Upper lobe of left lung (tissue), 4 donors: ENCODE data around the gene TSPOAP1.

Experiments used
- CTCF ChIP-seq, 6 experiments: fragments of 450-650 bp in 4 of 6; fragments of 200-600 bp in 2 of 6; sonication (generic) in 2 of 6; IDR thresholded peaks; one replicate each; pipeline ENCODE4 v1.5.1; 2016 to 2019; ENCODE audit warnings: antibody characterized with exemption in 6 of 6
- EP300 ChIP-seq, 4 donors: sonication (generic); formaldehyde crosslinking; IDR thresholded peaks; one replicate each; pipeline ENCODE4 v1.5.1; 2017; ENCODE audit warnings: antibody characterized with exemption in 4 of 4, control low read depth in 2 of 4

GRCh38 chr17:58365980-58366595 is 37.5 kb upstream of the TSPOAP1 start:
- TF ChIP-seq CTCF (IDR thresholded peaks at IDR 0.05) (no peak), EP300 (IDR thresholded peaks at IDR 0.05) (no peak)
